ENCODE measurements around the gene RGS6.

The RGS6 gene

DNA sequence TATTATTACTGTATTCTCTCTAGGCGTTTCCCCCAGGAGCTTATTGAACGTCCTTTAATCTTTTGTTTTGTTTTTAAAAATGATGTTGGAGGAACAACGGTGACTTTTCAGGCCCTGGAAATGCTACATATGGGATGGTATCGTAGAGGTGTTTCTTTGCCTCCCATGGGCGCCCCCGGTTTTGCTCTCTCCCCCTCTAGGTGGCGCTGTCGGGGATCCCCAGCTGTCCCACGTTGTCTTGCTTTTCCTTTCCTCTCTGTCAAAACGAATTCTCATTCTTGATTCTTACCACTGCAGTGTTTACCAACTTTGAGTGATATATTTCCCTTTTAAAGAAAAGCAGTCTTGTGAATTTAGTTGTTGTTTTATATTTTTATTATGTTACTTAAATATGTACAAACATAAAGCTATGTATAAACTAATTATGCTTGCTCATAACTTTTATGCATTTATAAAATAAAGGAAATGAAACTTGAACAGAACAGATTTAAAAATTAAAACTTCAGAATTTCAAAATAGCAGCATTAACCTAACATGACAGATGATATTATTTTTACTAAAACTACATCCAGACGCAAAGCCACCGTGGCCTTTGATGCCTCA, 171.9 kb downstream of the RGS6 start:
- Histone ChIP-seq H3K9me3 (ENCODE audit: insufficient read depth, low read depth, low read length) (no peaks in the 10 kb centered on the region), H3K4ac (ENCODE audit: low read depth, low read length) (no peak overlapping the region), H4K8ac (ENCODE audit: low read depth, low read length) (no peak overlapping the region), H3K36me3 (ENCODE audit: control insufficient read depth in 1 of 2, insufficient read depth in 2 of 2, low read length in 2 of 2) (no peaks in the 10 kb centered on the region), H2AFZ (ENCODE audit: insufficient read depth, low read length, poor library complexity) (no peak overlapping the region), H3K27me3 (ENCODE audit: insufficient read depth, low read length) (no peaks in the 10 kb centered on the region), H3K14ac (ENCODE audit: low read length) (no peak overlapping the region), H2BK120ac (ENCODE audit: insufficient read depth, low read length, poor library complexity) (no peak overlapping the region), H2BK5ac (ENCODE audit: low read depth, low read length, poor library complexity) (no peak overlapping the region), H4K12ac (ENCODE audit: low read depth, low read length) (no peak overlapping the region), H3K18ac (ENCODE audit: low read length) (no peak overlapping the region), H4K91ac (ENCODE audit: low read depth, low read length) (no peak overlapping the region), H3K23ac (ENCODE audit: low read length) (no peak overlapping the region), H3K4me3 (ENCODE audit: low read depth, low read length) (no peak overlapping the region), H3K4me1 (ENCODE audit: control insufficient read depth in 1 of 2, insufficient read depth in 2 of 2, low read length in 2 of 2) (no peaks in the 10 kb centered on the region), H3K79me2 (ENCODE audit: control insufficient read depth, insufficient read depth, low read length, poor library complexity) (no peaks in the 10 kb centered on the region), H3K9ac (ENCODE audit: low read length) (no peak overlapping the region), H3K4me2 (ENCODE audit: low read length) (no peak overlapping the region), H3K27ac (ENCODE audit: low read depth, low read length) (no peak overlapping the region), H2AK5ac (ENCODE audit: low read length) (no peak overlapping the region), H2BK12ac (ENCODE audit: low read length) (no peak overlapping the region), H3K79me1 (ENCODE audit: low read length) (no peaks in the 10 kb centered on the region)
- DNase-seq, result peak in 1 of 2 donors; percentile 33
- no CpG with 5 or more reads among the region's 12 CpGs for WGBS (ENCODE audit: extremely low coverage, insufficient coverage, insufficient read length)

DNA sequence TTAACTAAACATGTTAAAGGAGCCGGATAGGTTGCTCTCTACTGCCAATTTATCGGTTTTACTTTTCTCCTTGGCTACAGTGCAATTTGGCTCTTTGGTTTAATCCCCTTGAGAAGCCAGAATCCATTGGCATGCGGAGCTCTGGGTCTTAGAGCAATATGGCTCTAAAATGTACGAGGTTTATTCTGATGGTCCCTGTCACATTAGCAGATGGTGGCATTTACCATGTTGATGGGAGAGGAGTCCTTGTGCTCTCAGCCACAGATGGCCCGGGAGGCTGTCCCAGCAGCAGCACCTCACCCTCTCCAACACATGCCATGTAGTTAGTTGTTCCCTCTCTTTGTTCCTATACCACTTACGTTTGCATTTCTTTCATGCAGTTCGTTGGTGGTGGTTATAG, 179.7 kb downstream of the RGS6 start:
- Histone ChIP-seq H3K4ac (ENCODE audit: low read depth, low read length) (no peak overlapping the region), H4K12ac (ENCODE audit: low read depth, low read length) (no peak overlapping the region), H3K27ac (ENCODE audit: low read depth, low read length) (no peak overlapping the region), H3K36me3 (ENCODE audit: control insufficient read depth in 1 of 2, insufficient read depth in 2 of 2, low read length in 2 of 2) (no peaks in the 10 kb centered on the region), H3K23ac (ENCODE audit: low read length) (no peak overlapping the region), H2BK12ac (ENCODE audit: low read length) (no peak overlapping the region), H3K9ac (ENCODE audit: low read length) (no peak overlapping the region), H2AK5ac (ENCODE audit: low read length) (no peak overlapping the region), H3K4me3 (ENCODE audit: low read depth, low read length) (no peak overlapping the region), H2BK120ac (ENCODE audit: insufficient read depth, low read length, poor library complexity) (no peak overlapping the region), H4K8ac (ENCODE audit: low read depth, low read length) (no peak overlapping the region), H3K4me2 (ENCODE audit: low read length) (no peak overlapping the region), H3K27me3 (ENCODE audit: insufficient read depth, low read length) (no peaks in the 10 kb centered on the region), H3K4me1 (ENCODE audit: control insufficient read depth in 1 of 2, insufficient read depth in 2 of 2, low read length in 2 of 2) (no peaks in the 10 kb centered on the region), H2BK5ac (ENCODE audit: low read depth, low read length, poor library complexity) (no peak overlapping the region), H2AFZ (ENCODE audit: insufficient read depth, low read length, poor library complexity) (no peak overlapping the region), H3K9me3 (ENCODE audit: insufficient read depth, low read depth, low read length) (peaks cover 1% of the 10 kb centered on the region), H3K14ac (ENCODE audit: low read length) (no peak overlapping the region), H3K79me2 (ENCODE audit: control insufficient read depth, insufficient read depth, low read length, poor library complexity) (no peaks in the 10 kb centered on the region), H3K18ac (ENCODE audit: low read length) (no peak overlapping the region), H3K79me1 (ENCODE audit: low read length) (no peaks in the 10 kb centered on the region), H4K91ac (ENCODE audit: low read depth, low read length) (no peak overlapping the region)
- DNase-seq, result no peak
- WGBS (ENCODE audit: extremely low coverage, insufficient coverage, insufficient read length), result no CpG with 5 or more reads among the region's 7 CpGs

DNA sequence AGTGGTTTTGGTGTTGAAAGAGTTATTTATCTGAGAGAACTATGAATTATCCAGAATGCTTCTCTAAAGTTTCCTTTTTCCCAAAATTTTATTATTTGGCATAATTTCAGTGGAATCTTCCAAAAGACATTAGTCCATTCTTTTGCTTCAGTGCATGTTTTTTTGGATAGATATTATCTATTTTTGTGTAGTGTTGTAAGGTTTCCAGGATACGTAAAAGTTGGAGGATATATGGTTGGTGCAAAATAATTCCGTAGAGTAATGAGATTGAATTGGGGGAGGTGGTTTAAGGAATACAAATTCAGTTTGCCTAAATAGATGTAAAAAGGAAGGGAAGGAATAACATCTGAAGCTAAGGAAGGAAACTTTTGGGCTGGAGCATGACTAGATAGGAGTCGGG, 186.6 kb downstream of the RGS6 start:
- no peaks in the 10 kb centered on the region for H3K27me3 ChIP-seq (ENCODE audit: insufficient read depth, low read length)
- H3K36me3 ChIP-seq (ENCODE audit: control insufficient read depth in 1 of 2, insufficient read depth in 2 of 2, low read length in 2 of 2), result no peaks in the 10 kb centered on the region
- H3K9ac ChIP-seq (ENCODE audit: low read length), result no peak overlapping the region
- no peak overlapping the region for H3K4ac ChIP-seq (ENCODE audit: low read depth, low read length)
- H4K8ac ChIP-seq (ENCODE audit: low read depth, low read length), result no peak overlapping the region
- H3K18ac ChIP-seq (ENCODE audit: low read length), result no peak overlapping the region
- no peak overlapping the region for H2BK12ac ChIP-seq (ENCODE audit: low read length)
- H2AFZ ChIP-seq (ENCODE audit: insufficient read depth, low read length, poor library complexity), result no peak overlapping the region
- no peak overlapping the region for H3K14ac ChIP-seq (ENCODE audit: low read length)
- no peaks in the 10 kb centered on the region for H3K9me3 ChIP-seq (ENCODE audit: insufficient read depth, low read depth, low read length)
- H4K12ac ChIP-seq (ENCODE audit: low read depth, low read length), result no peak overlapping the region
- no peak for DNase-seq
- no peak overlapping the region for H2BK120ac ChIP-seq (ENCODE audit: insufficient read depth, low read length, poor library complexity)
- no peak overlapping the region for H3K4me3 ChIP-seq (ENCODE audit: low read depth, low read length)
- no peak overlapping the region for H3K4me2 ChIP-seq (ENCODE audit: low read length)
- no peaks in the 10 kb centered on the region for H3K79me1 ChIP-seq (ENCODE audit: low read length)
- H3K23ac ChIP-seq (ENCODE audit: low read length), result no peak overlapping the region
- 100% methylated on average over 2 of the region's 3 CpGs for WGBS (ENCODE audit: extremely low coverage, insufficient coverage, insufficient read length)
- H3K4me1 ChIP-seq (ENCODE audit: control insufficient read depth in 1 of 2, insufficient read depth in 2 of 2, low read length in 2 of 2), result no peaks in the 10 kb centered on the region
- no peak overlapping the region for H2BK5ac ChIP-seq (ENCODE audit: low read depth, low read length, poor library complexity)
- no peak overlapping the region for H2AK5ac ChIP-seq (ENCODE audit: low read length)
- H3K79me2 ChIP-seq (ENCODE audit: control insufficient read depth, insufficient read depth, low read length, poor library complexity), result no peaks in the 10 kb centered on the region
- H3K27ac ChIP-seq (ENCODE audit: low read depth, low read length), result no peak overlapping the region
- no peak overlapping the region for H4K91ac ChIP-seq (ENCODE audit: low read depth, low read length)

GRCh38 chr14:72120315-72120714, 188.1 kb downstream of the RGS6 start:
- Histone ChIP-seq H4K8ac (ENCODE audit: low read depth, low read length) (no peak overlapping the region), H4K91ac (ENCODE audit: low read depth, low read length) (no peak overlapping the region), H3K27me3 (ENCODE audit: insufficient read depth, low read length) (no peaks in the 10 kb centered on the region), H4K12ac (ENCODE audit: low read depth, low read length) (no peak overlapping the region), H3K36me3 (ENCODE audit: control insufficient read depth in 1 of 2, insufficient read depth in 2 of 2, low read length in 2 of 2) (no peaks in the 10 kb centered on the region), H2BK12ac (ENCODE audit: low read length) (no peak overlapping the region), H3K4me3 (ENCODE audit: low read depth, low read length) (no peak overlapping the region), H2BK120ac (ENCODE audit: insufficient read depth, low read length, poor library complexity) (no peak overlapping the region), H3K4me2 (ENCODE audit: low read length) (no peak overlapping the region), H3K79me2 (ENCODE audit: control insufficient read depth, insufficient read depth, low read length, poor library complexity) (no peaks in the 10 kb centered on the region), H3K9me3 (ENCODE audit: insufficient read depth, low read depth, low read length) (no peaks in the 10 kb centered on the region), H3K14ac (ENCODE audit: low read length) (no peak overlapping the region), H3K9ac (ENCODE audit: low read length) (no peak overlapping the region), H2AK5ac (ENCODE audit: low read length) (no peak overlapping the region), H3K4ac (ENCODE audit: low read depth, low read length) (no peak overlapping the region), H2BK5ac (ENCODE audit: low read depth, low read length, poor library complexity) (no peak overlapping the region), H3K4me1 (ENCODE audit: control insufficient read depth in 1 of 2, insufficient read depth in 2 of 2, low read length in 2 of 2) (no peaks in the 10 kb centered on the region), H2AFZ (ENCODE audit: insufficient read depth, low read length, poor library complexity) (no peak overlapping the region), H3K23ac (ENCODE audit: low read length) (no peak overlapping the region), H3K27ac (ENCODE audit: low read depth, low read length) (no peak overlapping the region), H3K79me1 (ENCODE audit: low read length) (no peaks in the 10 kb centered on the region), H3K18ac (ENCODE audit: low read length) (no peak overlapping the region)
- DNase-seq, result peak in 1 of 2 donors; percentile 48
- no CpG with 5 or more reads among the region's 3 CpGs for WGBS (ENCODE audit: extremely low coverage, insufficient coverage, insufficient read length)
